ENCODE results near the gene ACSF3. TPM values are rescaled to one million over a fixed set of nuclear protein-coding genes. Genes with fewer than 3 reads are reported as not detected.
"Not testable (repeated sequence)": the region's sequence is repeated elsewhere in the genome, so short reads cannot be mapped to it uniquely, and the experiment has no call there.

ACSF3 gene
- total and polyA plus RNA-seq, 2 of the 4 experiments (the other 2 are of a cell fraction), result 9.5 to 14.2 TPM

DNA sequence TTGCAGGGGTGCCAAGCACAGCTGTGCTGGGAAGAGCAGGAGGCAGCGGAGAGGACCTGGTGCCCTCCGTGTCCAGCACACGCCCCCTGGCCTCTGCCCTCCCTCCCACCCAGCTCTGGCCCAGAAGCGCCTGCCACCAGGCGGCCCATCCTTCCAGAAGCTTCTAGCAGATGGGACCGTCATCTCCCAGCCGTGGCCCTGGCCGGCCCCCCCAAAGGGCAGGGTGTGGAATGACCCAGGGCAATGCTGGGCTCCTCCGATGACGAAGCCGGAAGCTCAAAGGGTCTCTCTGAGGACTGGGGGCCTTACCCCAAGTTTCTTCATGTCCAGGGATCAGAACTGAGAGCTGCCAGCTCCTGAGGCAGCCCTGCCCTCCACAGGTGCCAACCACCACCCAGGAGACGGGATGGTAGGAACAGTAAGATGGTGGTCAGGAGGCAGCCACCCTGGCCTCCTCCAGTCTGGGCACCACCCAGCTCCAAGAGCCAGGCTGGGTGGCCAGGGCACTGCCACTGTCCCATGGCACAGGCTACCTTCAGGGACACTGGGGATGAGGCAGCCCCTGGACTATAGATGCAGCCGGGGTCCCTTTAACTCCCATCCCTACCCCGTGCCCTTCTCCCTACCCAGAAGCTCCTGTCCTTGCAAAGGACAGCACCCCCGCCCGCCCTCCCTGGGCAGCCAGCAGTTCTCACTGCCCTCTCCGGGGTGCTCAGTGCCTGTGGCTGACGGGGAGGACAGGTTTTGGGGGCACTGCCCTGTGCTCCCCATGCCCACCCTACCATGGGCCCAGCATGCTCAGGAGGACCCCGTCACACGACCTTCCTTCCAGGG lies 71.4 kb downstream of the ACSF3 start:
- H3K79me1 ChIP-seq (ENCODE audit: low read depth in 1 of 2, low read length in 2 of 2), result no peaks in the 10 kb centered on the region
- no peaks in the 10 kb centered on the region for H3K9me1 ChIP-seq (ENCODE audit: insufficient read depth, low read length)
- ATAC-seq (ENCODE audit: low read depth), result no peak
- intact Hi-C loops (cut with micrococcal nuclease), result no loop called here
- dilution Hi-C loops (cut with HindIII; ENCODE audit: low sequenced_read_pairs, unreplicated experiment), result no loop called here
- no peak overlapping the region for H3K27ac ChIP-seq (ENCODE audit: insufficient read depth, low read length)
- in situ Hi-C loops (cut with MboI; ENCODE audit: low sequenced_read_pairs), result loop anchor here (10.0 kb wide), 1 partner anchor 420 kb away; no protein-coding TSS in a partner anchor
- CTCF ChIA-PET, result no interaction called here
- no peak for DNase-seq
- H3K23ac ChIP-seq (ENCODE audit: low read depth, low read length), result no peak overlapping the region
- H3K14ac ChIP-seq (replicated peaks; ENCODE audit: low read depth, low read length), result no peak overlapping the region
- no peak overlapping the region for H3K4me2 ChIP-seq (ENCODE audit: low read depth, low read length)
- H2BK120ac ChIP-seq (ENCODE audit: low read depth, low read length), result no peak overlapping the region
- H2AK9ac ChIP-seq (replicated peaks; ENCODE audit: low read depth, low read length, poor library complexity), result no peak overlapping the region
- no peak overlapping the region for H3K4ac ChIP-seq (ENCODE audit: low read depth, low read length)
- no peaks in the 10 kb centered on the region for H3K36me3 ChIP-seq (ENCODE audit: control insufficient read depth, insufficient read depth, low read length)
- no peak overlapping the region for H3K56ac ChIP-seq (ENCODE audit: extremely low read depth, insufficient read depth, low read length)
- 74% methylated on average over 7 of the region's 20 CpGs; no CpG with 5 or more reads in 1 of the 2 experiments for WGBS, 2 experiments (ENCODE audit: extremely low coverage in 2 of 2, insufficient read length in 1 of 2)
- no peak overlapping the region for H2AK5ac ChIP-seq (ENCODE audit: low read depth, low read length)
- H3K9ac ChIP-seq (ENCODE audit: low read depth, low read length), result no peak overlapping the region
- H3K4me3 ChIP-seq (ENCODE audit: insufficient read depth, low read depth, low read length), result no peak overlapping the region
- H3K18ac ChIP-seq (ENCODE audit: low read depth, low read length), result no peak overlapping the region
- H2BK5ac ChIP-seq (ENCODE audit: low read depth, low read length, poor library complexity, severe bottlenecking), result no peak overlapping the region
- no peak overlapping the region for H2BK20ac ChIP-seq (ENCODE audit: low read depth, low read length)
- H4K20me1 ChIP-seq (ENCODE audit: insufficient read depth, low read length), result no peaks in the 10 kb centered on the region
- no peak overlapping the region for H4K8ac ChIP-seq (ENCODE audit: low read depth in 2 of 2, low read length in 2 of 2)
- H2AFZ ChIP-seq (replicated peaks; ENCODE audit: low read length, poor library complexity), result peak overlapping the region; percentile 21
- H3K27me3 ChIP-seq (ENCODE audit: control insufficient read depth, insufficient read depth, low read length), result peaks cover 9% of the 10 kb centered on the region
- no peaks in the 10 kb centered on the region for H3K9me3 ChIP-seq (ENCODE audit: control insufficient read depth, insufficient read depth, low read length)
- no peak overlapping the region for H2BK15ac ChIP-seq (ENCODE audit: low read depth, low read length)
- POLR2A ChIA-PET (ENCODE audit: unreplicated experiment), result no interaction called here
- no peak overlapping the region for H4K91ac ChIP-seq (ENCODE audit: insufficient read depth, low read depth, low read length)
- no peak overlapping the region for H4K5ac ChIP-seq (ENCODE audit: low read depth, low read length)
- no peak for TF ChIP-seq MAFK (IDR thresholded peaks at IDR 0.05; ENCODE audit: low read depth, low read length)
- H3K4me1 ChIP-seq (ENCODE audit: control insufficient read depth, insufficient read depth, low read length), result peaks cover 2% of the 10 kb centered on the region; the same call in 1 of the 2 replicates
- no TSS peak for BruUV-seq (replicated peaks)

DNA sequence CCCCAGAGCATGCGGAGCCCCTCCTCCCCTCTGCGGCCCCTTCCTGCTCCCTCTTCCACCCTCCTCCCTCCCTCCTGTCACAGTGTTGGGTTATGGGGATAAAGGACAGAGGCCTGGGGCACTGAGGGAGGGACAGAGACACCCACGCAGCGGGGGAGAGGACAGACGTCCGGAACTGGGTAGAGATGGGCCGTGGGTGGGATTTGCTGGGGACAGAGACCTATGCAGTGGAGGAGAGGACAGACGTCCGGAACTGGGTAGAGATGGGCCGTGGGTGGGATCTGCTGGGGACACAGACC lies 72.0 kb downstream of the ACSF3 start:
- H2BK20ac ChIP-seq (ENCODE audit: low read depth, low read length); intact Hi-C loops (cut with micrococcal nuclease); H3K36me3 ChIP-seq (ENCODE audit: control insufficient read depth, insufficient read depth, low read length); BruUV-seq (replicated peaks); H3K14ac ChIP-seq (replicated peaks; ENCODE audit: low read depth, low read length); H3K27ac ChIP-seq (ENCODE audit: insufficient read depth, low read length); ATAC-seq (ENCODE audit: low read depth); H3K9ac ChIP-seq (ENCODE audit: low read depth, low read length); H3K56ac ChIP-seq (ENCODE audit: extremely low read depth, insufficient read depth, low read length); CTCF ChIA-PET; H3K4me1 ChIP-seq (ENCODE audit: control insufficient read depth, insufficient read depth, low read length); H3K4me2 ChIP-seq (ENCODE audit: low read depth, low read length); H2BK5ac ChIP-seq (ENCODE audit: low read depth, low read length, poor library complexity, severe bottlenecking); H3K18ac ChIP-seq (ENCODE audit: low read depth, low read length); H2AK5ac ChIP-seq (ENCODE audit: low read depth, low read length); H2AK9ac ChIP-seq (replicated peaks; ENCODE audit: low read depth, low read length, poor library complexity); H2BK15ac ChIP-seq (ENCODE audit: low read depth, low read length); H3K9me1 ChIP-seq (ENCODE audit: insufficient read depth, low read length); H4K5ac ChIP-seq (ENCODE audit: low read depth, low read length); POLR2A ChIA-PET (ENCODE audit: unreplicated experiment); H4K8ac ChIP-seq (ENCODE audit: low read depth in 2 of 2, low read length in 2 of 2); H4K20me1 ChIP-seq (ENCODE audit: insufficient read depth, low read length); dilution Hi-C loops (cut with HindIII; ENCODE audit: low sequenced_read_pairs, unreplicated experiment); H3K23ac ChIP-seq (ENCODE audit: low read depth, low read length); DNase-seq; H4K91ac ChIP-seq (ENCODE audit: insufficient read depth, low read depth, low read length); H2BK120ac ChIP-seq (ENCODE audit: low read depth, low read length); H3K79me1 ChIP-seq (ENCODE audit: low read depth in 1 of 2, low read length in 2 of 2); H3K4ac ChIP-seq (ENCODE audit: low read depth, low read length); H2AFZ ChIP-seq (replicated peaks; ENCODE audit: low read length, poor library complexity); H3K9me3 ChIP-seq (ENCODE audit: control insufficient read depth, insufficient read depth, low read length); H3K4me3 ChIP-seq (ENCODE audit: insufficient read depth, low read depth, low read length): not testable (repeated sequence)
- in situ Hi-C loops (cut with MboI; ENCODE audit: low sequenced_read_pairs), result loop anchor here (10.0 kb wide), 1 partner anchor 421 kb away; no protein-coding TSS in a partner anchor
- no CpG with 5 or more reads among the region's 10 CpGs for WGBS, 2 experiments (ENCODE audit: extremely low coverage in 2 of 2, insufficient read length in 1 of 2)
- peaks cover 15% of the 10 kb centered on the region for H3K27me3 ChIP-seq (ENCODE audit: control insufficient read depth, insufficient read depth, low read length)
